Kidney (tissue), 14 donors: ENCODE data around the gene STK24. TPM values are rescaled to one million over a fixed set of nuclear protein-coding genes. Genes with fewer than 3 reads are reported as not detected.

Experiments
- DNase-seq, 5 donors: peaks; one replicate each; pipeline ENCODE4 v3.0.0-alpha.2; 2013 to 2020
- FAIRE-seq: peaks from 2 replicates; lab custom pipeline; 2012; peaks lifted over from hg19 to GRCh38; lab: Jason Lieb, UNC
- H3K27ac ChIP-seq, 2 donors: one replicate each; pipeline ENCODE4 v1.7.0; 2013; ENCODE audit warnings: low read depth in 2 of 2, low read length in 2 of 2, inconsistent platforms in 1 of 2
- H3K27me3 ChIP-seq: one replicate; pipeline ENCODE4 v1.7.1; 2013; ENCODE audit warnings: low read length, inconsistent platforms; ENCODE audit not compliant: control insufficient read depth, insufficient read depth
- H3K36me3 ChIP-seq, 3 donors: one replicate each; pipeline versions ENCODE4 v1.7.0 to v1.7.1; 2013; ENCODE audit warnings: low read length in 3 of 3, control low read depth in 1 of 3, inconsistent platforms in 1 of 3; ENCODE audit not compliant: insufficient read depth in 3 of 3, control insufficient read depth in 2 of 3
- H3K4me1 ChIP-seq, 3 donors: one replicate each; pipeline versions ENCODE4 v1.7.0 to v1.7.1; 2013; ENCODE audit warnings: low read length in 3 of 3, inconsistent platforms in 1 of 3, low read depth in 1 of 3; ENCODE audit not compliant: control insufficient read depth in 2 of 3, insufficient read depth in 2 of 3
- H3K4me3 ChIP-seq, 3 donors: one replicate each; pipeline versions ENCODE4 v1.7.0 to v1.8.1; 2013; ENCODE audit warnings: low read length in 3 of 3, control low read depth in 1 of 3, inconsistent platforms in 1 of 3
- H3K9ac ChIP-seq, 3 donors: one replicate each; pipeline versions ENCODE4 v1.7.0 to v1.7.1; 2013; ENCODE audit warnings: low read length in 3 of 3, control low read depth in 1 of 3, inconsistent platforms in 1 of 3
- H3K9me3 ChIP-seq, 3 donors: one replicate each; pipeline versions ENCODE4 v1.7.0 to v1.7.1; 2013; ENCODE audit warnings: low read length in 3 of 3, control low read depth in 1 of 3, inconsistent platforms in 1 of 3; ENCODE audit not compliant: control insufficient read depth in 2 of 3, insufficient read depth in 1 of 3
- CTCF ChIP-seq: IDR thresholded peaks from 3 replicates; pipeline ENCODE4 v1.5.1; 2012; ENCODE audit warnings: mild to moderate bottlenecking, moderate library complexity, borderline replicate concordance; ENCODE audit not compliant: insufficient read depth; ENCODE audit errors: extremely low read depth
- intact Hi-C: fragments of 100-400 bp; cut with DNase I; formaldehyde crosslinking; loops from one replicate; pipeline ENCODE4 v1.11.1; 2022
- polyA plus RNA-seq: library from polyadenylated mRNA; stranded (reverse); fragments of 350-450 nt; fragmentation: Illumina TruSeq; extraction: RNeasy Lipid Tissue Mini Kit (QIAGEN cat#74804); gene quantifications from one replicate; pipeline ENCODE4 v1.2.3, GENCODE V29; 2014; ENCODE audit warnings: low read depth, low replicate concordance; ENCODE audit not compliant: insufficient read depth
- total RNA-seq: library from RNA; stranded (reverse); fragmentation: NEBNext Ultra II Directional; extraction: Animal tissue kit (Norgen Biotek cat#: 25700); gene quantifications from one replicate; pipeline ENCODE4 v1.2.1, GENCODE V29; 2021
- donor health status: control.
- donor health status: control.
- donor health status: control.
- donor health status: control.
- donor health status: control.
- donor health status: DM: yes; HTN: yes; CAD: no.
- donor health status: Normal renal cell carcinoma (clear cell type).

The STK24 gene
- total and polyA plus RNA-seq, 2 donors from 2014 or later, result 56.7 to 122 TPM

GRCh38 chr13:98524793-98525192 lies 52.1 kb downstream of the STK24 start:
- intact Hi-C loops, result no loop called here
- Histone ChIP-seq H3K9me3 (no peaks in the 10 kb centered on the region), H3K36me3 (no peaks in the 10 kb centered on the region), H3K4me3 (no peak overlapping the region), H3K27me3 (no peaks in the 10 kb centered on the region), H3K9ac (peak overlapping the region in 1 of 3 donors; percentile 27), H3K27ac (no peak overlapping the region), H3K4me1 (peaks cover 0 to 40% (median 37%) of the 10 kb centered on the region in 3 donors)
- DNase-seq, result no peak
- no peak for FAIRE-seq
- no peak for TF ChIP-seq CTCF

- H3K4me3 ChIP-seq, result no peak overlapping the region
- H3K4me1 ChIP-seq, result peaks cover 0 to 40% (median 37%) of the 10 kb centered on the region in 3 donors
- FAIRE-seq (no peak), DNase-seq (no peak)
- intact Hi-C loops, result no loop called here
- no peak for TF ChIP-seq CTCF
- H3K27me3 ChIP-seq, result no peaks in the 10 kb centered on the region
- no peak overlapping the region for H3K9ac ChIP-seq
- H3K9me3 ChIP-seq, result no peaks in the 10 kb centered on the region
- H3K36me3 ChIP-seq, result no peaks in the 10 kb centered on the region
- no peak overlapping the region for H3K27ac ChIP-seq
These were observed 52.5 kb downstream of the STK24 start for GRCh38 chr13:98524391-98524790.

- FAIRE-seq, result no peak
- intact Hi-C loops, result no loop called here
- no peak for TF ChIP-seq CTCF
- H3K36me3 ChIP-seq, result no peaks in the 10 kb centered on the region
- H3K4me1 ChIP-seq, result peaks cover 0 to 33% (median 33%) of the 10 kb centered on the region in 3 donors
- no peaks in the 10 kb centered on the region for H3K9me3 ChIP-seq
- no peaks in the 10 kb centered on the region for H3K27me3 ChIP-seq
- DNase-seq, result no peak
- H3K27ac ChIP-seq, result no peak overlapping the region
- H3K9ac ChIP-seq, result no peak overlapping the region
- no peak overlapping the region for H3K4me3 ChIP-seq
These were observed 53.3 kb downstream of the STK24 start for GRCh38 chr13:98523455-98524102.
